Chondrocyte (in vitro differentiated cells): ENCODE measurements around the gene GRK6. TPM values are rescaled to one million over a fixed set of nuclear protein-coding genes. Genes with fewer than 3 reads are reported as not detected.
"Not testable (repeated sequence)": the region's sequence is repeated elsewhere in the genome, so short reads cannot be mapped to it uniquely, and the experiment has no call there.

Experiments
- DNase-seq: peaks from one replicate; pipeline ENCODE4 v3.0.0; 2021; ENCODE audit warnings: mixed read lengths, low spot score
- H3K27ac Mint-ChIP-seq: one replicate; pipeline ENCODE4 v1.8.0; 2021; ENCODE audit warnings: mild to moderate bottlenecking, moderate library complexity, mixed read lengths; ENCODE audit not compliant: unreplicated experiment
- H3K27me3 Mint-ChIP-seq: 2 replicates; pipeline ENCODE4 v1.8.0; 2021; ENCODE audit warnings: low read depth, mixed read lengths
- H3K36me3 Mint-ChIP-seq: 2 replicates; pipeline ENCODE4 v1.8.0; 2021; ENCODE audit warnings: low read depth, mixed read lengths
- H3K4me1 Mint-ChIP-seq: 2 replicates; pipeline ENCODE4 v1.8.0; 2021; ENCODE audit warnings: low read depth, mild to moderate bottlenecking, mixed read lengths
- H3K4me3 Mint-ChIP-seq: one replicate; pipeline ENCODE4 v1.8.0; 2021; ENCODE audit warnings: mild to moderate bottlenecking, moderate library complexity, mixed read lengths; ENCODE audit not compliant: unreplicated experiment
- H3K9me3 Mint-ChIP-seq: 2 replicates; pipeline ENCODE4 v1.8.0; 2021; ENCODE audit warnings: low read depth, mixed read lengths
- CTCF ChIP-seq: fragments of 200-600 bp; sonication (generic); IDR thresholded peaks from 2 replicates; pipeline ENCODE4 v1.5.0; 2021; ENCODE audit warnings: antibody characterized with exemption, mild to moderate bottlenecking, moderate library complexity
- total RNA-seq: library from RNA; stranded (reverse); gene quantifications from 3 replicates; pipeline ENCODE4 v1.2.1, GENCODE V29; 2021

The GRK6 gene
- total RNA-seq, 1 donor from 2014 or later: 26.3 TPM

- DNase-seq: no peak
- Mint-ChIP-seq H3K36me3 (no peaks in the 10 kb centered on the region), H3K27me3 (no peaks in the 10 kb centered on the region), H3K4me1 (no peaks in the 10 kb centered on the region), H3K4me3 (no peak overlapping the region), H3K27ac (no peak overlapping the region), H3K9me3 (no peaks in the 10 kb centered on the region)
- TF ChIP-seq CTCF: no peak
Measured at GRCh38 chr5:177412603-177413233, 13.8 kb upstream of the GRK6 start.

GRCh38 chr5:177414481-177414880 lies 12.0 kb upstream of the GRK6 start:
- Mint-ChIP-seq H3K9me3 (no peaks in the 10 kb centered on the region), H3K36me3 (no peaks in the 10 kb centered on the region), H3K4me1 (no peaks in the 10 kb centered on the region), H3K27me3 (no peaks in the 10 kb centered on the region), H3K4me3 (no peak overlapping the region), H3K27ac (no peak overlapping the region)
- no peak for DNase-seq
- TF ChIP-seq CTCF: no peak

- H3K27ac Mint-ChIP-seq, H3K4me1 Mint-ChIP-seq, H3K9me3 Mint-ChIP-seq, DNase-seq, H3K36me3 Mint-ChIP-seq, H3K27me3 Mint-ChIP-seq, H3K4me3 Mint-ChIP-seq: not testable (repeated sequence)
Measured at GRCh38 chr5:177417081-177417480, 9.4 kb upstream of the GRK6 start.

GRCh38 chr5:177419046-177419445 lies 7.4 kb upstream of the GRK6 start:
- Mint-ChIP-seq H3K4me3 (no peak overlapping the region), H3K9me3 (no peaks in the 10 kb centered on the region), H3K4me1 (no peaks in the 10 kb centered on the region), H3K27me3 (no peaks in the 10 kb centered on the region), H3K36me3 (no peaks in the 10 kb centered on the region), H3K27ac (no peak overlapping the region)
- no peak for TF ChIP-seq CTCF
- DNase-seq: no peak

GRCh38 chr5:177420472-177420871 lies 6.0 kb upstream of the GRK6 start:
- not testable (repeated sequence) for H3K4me1 Mint-ChIP-seq, H3K36me3 Mint-ChIP-seq, H3K4me3 Mint-ChIP-seq, H3K9me3 Mint-ChIP-seq, H3K27me3 Mint-ChIP-seq, DNase-seq, H3K27ac Mint-ChIP-seq

GRCh38 chr5:177421062-177421798 lies 5.2 kb upstream of the GRK6 start:
- Mint-ChIP-seq H3K4me3 (no peak overlapping the region), H3K36me3 (no peaks in the 10 kb centered on the region), H3K9me3 (no peaks in the 10 kb centered on the region), H3K27me3 (no peaks in the 10 kb centered on the region), H3K27ac (no peak overlapping the region), H3K4me1 (peaks cover 8% of the 10 kb centered on the region)
- TF ChIP-seq CTCF: no peak
- no peak for DNase-seq
